ENCODE measurements around the gene PPFIA4.
A peak's percentile ranks its signal among the peaks of the same experiment; 100 is the strongest.

The PPFIA4 gene

GRCh38 chr1:203028784-203029553, 2.7 kb downstream of the PPFIA4 start:
- no peaks in the 10 kb centered on the region for H3K9me3 ChIP-seq (ENCODE audit: insufficient read depth, low read length)
- no peaks in the 10 kb centered on the region for H3K79me2 ChIP-seq (ENCODE audit: low read length)
- no peak overlapping the region for H2AFZ ChIP-seq (ENCODE audit: low read depth, low read length)
- TF ChIP-seq EZH2phosphoT487 (IDR thresholded peaks at IDR 0.05; ENCODE audit: low read depth): no peak
- no peak overlapping the region for H3K4me2 ChIP-seq (ENCODE audit: low read length)
- no peak overlapping the region for H3K9ac ChIP-seq (ENCODE audit: low read length)
- H3K27me3 ChIP-seq (ENCODE audit: low read depth, low read length): no peaks in the 10 kb centered on the region
- H4K20me1 ChIP-seq (ENCODE audit: insufficient read depth, low read length): no peaks in the 10 kb centered on the region
- no peak overlapping the region for H3K27ac ChIP-seq (ENCODE audit: low read length)
- H3K36me3 ChIP-seq (replicated peaks; ENCODE audit: low read depth, low read length): peaks cover 21% of the 10 kb centered on the region
- H3K4me3 ChIP-seq (ENCODE audit: low read length): no peak overlapping the region
- no peaks in the 10 kb centered on the region for H3K4me1 ChIP-seq (ENCODE audit: low read length)

DNA sequence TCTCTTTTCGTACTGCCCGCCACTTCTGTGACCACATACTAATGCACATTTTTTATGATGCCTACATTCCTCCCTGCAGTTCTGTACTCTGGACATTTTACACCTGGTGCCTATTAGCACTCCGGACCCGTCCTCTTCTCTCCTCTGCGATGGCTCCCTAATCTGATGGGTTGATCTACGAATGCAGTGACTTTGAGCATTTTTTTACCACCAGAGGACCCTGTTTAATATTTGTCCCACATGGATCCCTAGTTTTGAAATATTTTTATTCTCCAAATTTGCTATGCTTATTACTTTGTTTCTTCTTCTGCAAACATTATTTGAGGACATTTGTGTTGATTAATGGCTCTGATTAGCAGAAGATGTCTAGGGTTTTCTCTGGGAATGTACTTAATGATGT, 5.2 kb downstream of the PPFIA4 start:
- no peak overlapping the region for H3K9ac ChIP-seq (ENCODE audit: low read length)
- H3K4me1 ChIP-seq (ENCODE audit: low read length): peaks cover 4% of the 10 kb centered on the region
- no peak for TF ChIP-seq EZH2phosphoT487 (IDR thresholded peaks at IDR 0.05; ENCODE audit: low read depth)
- TF ChIP-seq, protein P1, sequence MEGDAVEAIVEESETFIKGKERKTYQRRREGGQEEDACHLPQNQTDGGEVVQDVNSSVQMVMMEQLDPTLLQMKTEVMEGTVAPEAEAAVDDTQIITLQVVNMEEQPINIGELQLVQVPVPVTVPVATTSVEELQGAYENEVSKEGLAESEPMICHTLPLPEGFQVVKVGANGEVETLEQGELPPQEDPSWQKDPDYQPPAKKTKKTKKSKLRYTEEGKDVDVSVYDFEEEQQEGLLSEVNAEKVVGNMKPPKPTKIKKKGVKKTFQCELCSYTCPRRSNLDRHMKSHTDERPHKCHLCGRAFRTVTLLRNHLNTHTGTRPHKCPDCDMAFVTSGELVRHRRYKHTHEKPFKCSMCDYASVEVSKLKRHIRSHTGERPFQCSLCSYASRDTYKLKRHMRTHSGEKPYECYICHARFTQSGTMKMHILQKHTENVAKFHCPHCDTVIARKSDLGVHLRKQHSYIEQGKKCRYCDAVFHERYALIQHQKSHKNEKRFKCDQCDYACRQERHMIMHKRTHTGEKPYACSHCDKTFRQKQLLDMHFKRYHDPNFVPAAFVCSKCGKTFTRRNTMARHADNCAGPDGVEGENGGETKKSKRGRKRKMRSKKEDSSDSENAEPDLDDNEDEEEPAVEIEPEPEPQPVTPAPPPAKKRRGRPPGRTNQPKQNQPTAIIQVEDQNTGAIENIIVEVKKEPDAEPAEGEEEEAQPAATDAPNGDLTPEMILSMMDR (IDR thresholded peaks at IDR 0.05; ENCODE audit: low read depth, low read length): peak; percentile 69
- no peaks in the 10 kb centered on the region for H3K9me3 ChIP-seq (ENCODE audit: insufficient read depth, low read length)
- no peaks in the 10 kb centered on the region for H4K20me1 ChIP-seq (ENCODE audit: insufficient read depth, low read length)
- no peaks in the 10 kb centered on the region for H3K36me3 ChIP-seq (replicated peaks; ENCODE audit: low read depth, low read length)
- H3K79me2 ChIP-seq (ENCODE audit: low read length): no peaks in the 10 kb centered on the region
- H3K4me3 ChIP-seq (ENCODE audit: low read length): no peak overlapping the region
- no peak overlapping the region for H3K4me2 ChIP-seq (ENCODE audit: low read length)
- H2AFZ ChIP-seq (ENCODE audit: low read depth, low read length): no peak overlapping the region
- H3K27me3 ChIP-seq (ENCODE audit: low read depth, low read length): no peaks in the 10 kb centered on the region
- no peak overlapping the region for H3K27ac ChIP-seq (ENCODE audit: low read length)

- Histone ChIP-seq H2AFZ (ENCODE audit: low read depth, low read length) (no peak overlapping the region), H3K27me3 (ENCODE audit: low read depth, low read length) (peaks cover 14% of the 10 kb centered on the region), H3K36me3 (replicated peaks; ENCODE audit: low read depth, low read length) (no peaks in the 10 kb centered on the region), H3K4me3 (ENCODE audit: low read length) (no peak overlapping the region), H3K27ac (ENCODE audit: low read length) (no peak overlapping the region), H3K9ac (ENCODE audit: low read length) (no peak overlapping the region), H3K4me1 (ENCODE audit: low read length) (peaks cover 10% of the 10 kb centered on the region), H3K79me2 (ENCODE audit: low read length) (no peaks in the 10 kb centered on the region), H4K20me1 (ENCODE audit: insufficient read depth, low read length) (no peaks in the 10 kb centered on the region), H3K9me3 (ENCODE audit: insufficient read depth, low read length) (no peaks in the 10 kb centered on the region), H3K4me2 (ENCODE audit: low read length) (no peak overlapping the region)
- TF ChIP-seq, protein P1 (IDR thresholded peaks at IDR 0.05; ENCODE audit: low read depth, low read length): no peak
- no peak for TF ChIP-seq EZH2phosphoT487 (IDR thresholded peaks at IDR 0.05; ENCODE audit: low read depth)
Observed at GRCh38 chr1:203033287-203033686, 7.0 kb downstream of the PPFIA4 start.

DNA sequence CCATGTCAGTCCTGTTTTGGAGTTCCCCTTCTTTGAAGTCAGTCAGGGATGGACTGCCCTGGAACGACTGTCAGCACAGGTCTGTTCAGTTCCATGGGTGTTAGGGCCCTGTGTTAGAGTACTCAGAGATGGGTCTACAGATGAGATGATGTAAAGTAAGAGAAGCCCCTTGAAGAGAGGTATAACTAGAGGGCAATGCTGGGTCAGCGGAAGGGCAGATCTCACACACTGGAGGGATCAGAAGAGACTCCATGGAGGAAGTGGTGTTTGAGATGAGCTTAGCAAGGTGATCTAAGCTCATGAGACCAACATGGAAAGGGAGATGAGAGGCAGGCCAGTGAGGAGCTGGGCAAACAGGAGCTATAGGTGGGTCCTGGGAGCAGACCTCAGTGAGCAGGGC, 7.6 kb downstream of the PPFIA4 start:
- Histone ChIP-seq H3K9ac (ENCODE audit: low read length) (no peak overlapping the region), H3K36me3 (replicated peaks; ENCODE audit: low read depth, low read length) (no peaks in the 10 kb centered on the region), H2AFZ (ENCODE audit: low read depth, low read length) (no peak overlapping the region), H3K9me3 (ENCODE audit: insufficient read depth, low read length) (no peaks in the 10 kb centered on the region), H3K79me2 (ENCODE audit: low read length) (no peaks in the 10 kb centered on the region), H3K4me2 (ENCODE audit: low read length) (no peak overlapping the region), H3K27ac (ENCODE audit: low read length) (no peak overlapping the region), H3K27me3 (ENCODE audit: low read depth, low read length) (peaks cover 14% of the 10 kb centered on the region), H3K4me3 (ENCODE audit: low read length) (no peak overlapping the region), H3K4me1 (ENCODE audit: low read length) (peaks cover 12% of the 10 kb centered on the region), H4K20me1 (ENCODE audit: insufficient read depth, low read length) (no peaks in the 10 kb centered on the region)
- TF ChIP-seq, protein P1 (IDR thresholded peaks at IDR 0.05; ENCODE audit: low read depth, low read length): no peak
- TF ChIP-seq EZH2phosphoT487 (IDR thresholded peaks at IDR 0.05; ENCODE audit: low read depth): no peak

Measured in OCI-LY3 (cell line).